Amniotic epithelial cell (primary cell): ENCODE data around the gene TSPAN33.

Experiments used
- DNase-seq: peaks from one replicate; pipeline ENCODE4 v3.0.0-alpha.2; 2010; ENCODE audit warnings: low read depth

TSPAN33 gene, protein sequence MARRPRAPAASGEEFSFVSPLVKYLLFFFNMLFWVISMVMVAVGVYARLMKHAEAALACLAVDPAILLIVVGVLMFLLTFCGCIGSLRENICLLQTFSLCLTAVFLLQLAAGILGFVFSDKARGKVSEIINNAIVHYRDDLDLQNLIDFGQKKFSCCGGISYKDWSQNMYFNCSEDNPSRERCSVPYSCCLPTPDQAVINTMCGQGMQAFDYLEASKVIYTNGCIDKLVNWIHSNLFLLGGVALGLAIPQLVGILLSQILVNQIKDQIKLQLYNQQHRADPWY

GRCh38 chr7:129144095-129144833 is at the start of gene TSPAN33:
Gene TSPAN33, plus strand, starts transcription at chr7:129144707. Its CDS starts 274 bp downstream, at chr7:129144981.
- DNase-seq: peak; percentile 56

GRCh38 chr7:129095258-129095657 is 49.2 kb upstream of the TSPAN33 start:
- no peak for DNase-seq

DNA sequence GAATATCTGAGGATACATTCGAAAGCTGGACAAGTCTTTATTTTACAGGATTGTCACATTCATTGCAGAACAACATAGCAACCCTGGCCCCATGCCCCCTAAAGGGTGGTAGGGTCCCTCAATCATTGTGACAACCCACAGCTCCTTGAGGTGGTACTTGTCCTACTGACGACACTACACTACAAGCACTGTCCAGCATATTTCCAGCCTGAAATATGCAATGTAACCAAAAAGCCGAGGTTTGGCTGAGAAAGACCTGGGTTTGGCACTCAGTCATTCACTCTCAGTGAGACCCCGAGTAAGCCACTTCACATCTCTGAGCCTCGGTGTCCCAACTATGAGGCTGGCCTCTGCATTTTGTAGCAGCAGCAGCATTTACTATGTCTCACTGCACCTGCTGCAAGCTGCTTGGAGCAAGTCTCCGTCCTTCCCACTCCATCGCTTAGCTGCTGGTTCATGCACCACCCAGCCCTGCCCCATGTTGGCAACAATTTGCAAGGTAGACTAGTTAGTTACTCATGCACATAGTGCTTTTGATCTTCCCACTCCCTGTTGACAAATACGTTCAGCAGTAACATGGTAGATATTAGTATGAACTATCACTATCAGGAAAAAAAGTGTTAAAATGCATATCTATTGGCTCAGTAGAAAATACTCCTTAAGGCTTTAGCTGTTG is 46.0 kb upstream of the TSPAN33 start:
- DNase-seq: no peak

DNA sequence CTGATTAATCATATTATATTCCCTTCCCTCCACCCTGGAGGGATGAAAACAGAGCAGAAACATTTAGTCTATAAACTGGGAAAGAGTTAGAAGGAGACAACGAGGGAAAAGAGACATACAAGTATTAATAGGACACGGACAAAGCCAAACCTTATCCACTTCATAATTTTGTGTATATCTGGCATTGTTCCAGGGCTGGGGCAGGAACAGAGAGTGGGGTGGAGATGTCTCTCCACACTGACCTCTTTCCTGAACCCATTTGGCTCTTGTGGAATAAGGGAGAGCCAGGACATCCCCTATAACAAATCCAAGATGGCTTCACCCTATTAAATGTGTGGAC is 43.7 kb upstream of the TSPAN33 start:
- no peak for DNase-seq

DNA sequence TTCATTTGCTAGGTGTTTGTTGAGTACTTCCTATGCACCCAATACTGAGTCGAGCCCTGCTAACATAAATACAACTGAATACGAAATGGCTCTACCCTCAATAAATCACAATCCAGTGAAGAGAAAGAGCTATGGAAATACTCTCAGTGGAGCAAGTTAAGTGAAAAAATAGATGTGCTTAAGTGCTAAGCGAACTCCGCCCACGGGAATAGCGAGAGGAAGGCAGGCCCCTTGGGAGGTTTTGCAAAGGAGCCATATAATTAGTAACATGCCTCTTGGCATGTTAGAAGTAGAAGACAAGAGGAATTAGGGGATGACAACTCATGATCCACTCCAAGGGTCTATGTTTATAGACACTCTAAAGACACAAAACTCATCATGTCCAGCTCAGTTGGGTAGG is 42.8 kb upstream of the TSPAN33 start:
- DNase-seq: no peak

DNA sequence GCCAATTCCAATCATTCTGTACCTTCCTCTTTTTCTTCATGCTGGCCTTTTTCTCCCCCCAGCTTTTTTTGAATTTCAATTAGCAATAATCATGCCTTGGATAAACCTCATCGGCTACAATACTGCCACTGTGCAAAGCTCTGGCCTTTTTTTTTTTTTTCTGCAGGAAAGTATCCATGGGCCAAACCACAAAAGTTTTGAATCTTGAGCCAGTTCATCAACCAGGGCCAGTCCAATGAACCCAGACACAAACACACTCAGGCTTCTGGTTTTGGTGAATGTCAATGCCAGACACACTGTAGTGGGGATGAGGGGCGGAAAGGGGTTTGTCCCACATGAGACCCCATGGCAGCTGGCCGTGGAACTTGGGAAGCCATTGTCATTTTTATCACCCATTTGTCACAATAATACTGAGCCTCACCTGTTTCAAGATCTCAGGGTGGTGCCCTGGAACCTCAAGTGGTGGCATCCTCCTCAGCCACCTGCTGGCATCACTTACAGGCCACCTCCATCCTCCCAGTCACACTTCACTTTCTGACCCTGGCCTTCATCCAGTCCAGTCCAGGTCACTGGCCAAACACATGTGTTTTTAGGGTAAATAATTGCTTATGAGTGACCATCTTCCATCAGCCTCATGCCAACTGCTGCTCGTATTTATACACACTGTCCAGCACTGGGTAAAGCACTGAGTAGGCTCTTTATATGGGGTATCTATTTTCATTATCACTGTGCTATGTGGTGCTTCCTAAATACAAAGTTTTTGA is 40.8 kb upstream of the TSPAN33 start:
- no peak for DNase-seq

GRCh38 chr7:129108581-129108980 is 35.9 kb upstream of the TSPAN33 start:
- peak; percentile 32 for DNase-seq

GRCh38 chr7:129110258-129110981 is 34.1 kb upstream of the TSPAN33 start:
- peak; percentile 32 for DNase-seq

DNA sequence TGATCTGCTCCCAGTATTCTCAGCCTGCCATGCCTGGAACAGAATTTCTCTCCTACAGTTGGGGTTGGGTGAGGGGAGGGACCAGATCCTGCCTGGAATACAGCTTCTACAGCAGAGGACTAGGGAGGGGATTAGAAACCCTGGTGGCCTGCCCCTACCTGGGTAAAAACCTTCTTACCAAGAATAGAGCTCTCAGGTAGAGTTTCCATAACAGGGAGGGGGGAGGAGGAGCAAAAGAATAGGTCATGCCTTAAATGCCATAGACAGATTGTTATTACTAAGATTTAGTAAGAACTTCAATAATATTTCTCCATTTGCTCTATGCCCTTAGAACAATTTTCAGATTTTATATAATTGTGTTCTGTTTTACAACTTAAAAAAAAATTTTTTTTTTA is 33.5 kb upstream of the TSPAN33 start:
- DNase-seq: no peak

- no peak for DNase-seq
Measured at GRCh38 chr7:129115676-129116075, 28.8 kb upstream of the TSPAN33 start.

GRCh38 chr7:129118182-129118581 is 26.3 kb upstream of the TSPAN33 start:
- no peak for DNase-seq

DNA sequence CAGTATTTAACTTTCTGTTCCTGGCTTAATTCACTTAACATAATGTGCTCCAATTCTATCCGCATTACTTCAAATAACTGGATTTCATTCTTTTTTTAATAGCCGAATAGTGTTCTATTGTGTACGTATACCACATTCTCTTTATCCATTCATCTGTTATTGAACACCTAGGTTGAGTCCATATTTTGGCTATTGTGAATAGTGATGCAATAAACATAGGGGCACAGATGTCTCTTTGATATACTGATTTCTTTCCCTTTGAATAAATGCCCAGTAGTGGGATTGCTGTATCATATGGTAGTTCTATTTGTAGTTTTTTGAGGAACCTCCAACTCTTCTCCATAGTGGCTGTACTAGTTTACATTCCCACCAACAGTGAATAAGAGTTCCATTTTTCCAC is 25.5 kb upstream of the TSPAN33 start:
- no peak for DNase-seq

DNA sequence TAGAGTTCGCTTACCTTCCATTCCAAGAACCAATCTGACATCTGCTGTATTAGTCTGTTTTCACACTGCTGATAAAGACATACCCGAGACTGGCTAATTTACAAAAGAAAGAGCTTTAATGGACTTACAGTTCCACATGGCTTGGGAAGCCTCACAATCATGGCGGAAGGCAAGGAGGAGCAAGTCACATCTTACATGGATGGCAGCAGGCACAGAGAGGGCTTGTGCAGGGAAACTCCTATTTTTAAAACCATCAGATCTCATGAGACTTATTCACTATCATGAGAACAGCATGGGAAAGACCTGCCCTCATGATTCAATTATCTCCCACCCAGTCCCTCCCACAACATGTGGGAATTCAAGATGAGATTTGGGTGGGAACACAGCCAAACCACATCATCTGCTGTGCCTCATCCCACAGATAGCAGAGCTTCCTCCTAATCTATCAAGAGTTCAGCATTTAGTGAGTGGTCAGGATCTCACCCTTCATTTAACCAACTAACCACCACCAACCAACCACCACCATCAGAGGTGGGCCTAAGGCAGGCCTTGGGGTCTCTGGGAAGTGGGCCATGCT is 22.9 kb upstream of the TSPAN33 start:
- DNase-seq: peak; percentile 58

DNA sequence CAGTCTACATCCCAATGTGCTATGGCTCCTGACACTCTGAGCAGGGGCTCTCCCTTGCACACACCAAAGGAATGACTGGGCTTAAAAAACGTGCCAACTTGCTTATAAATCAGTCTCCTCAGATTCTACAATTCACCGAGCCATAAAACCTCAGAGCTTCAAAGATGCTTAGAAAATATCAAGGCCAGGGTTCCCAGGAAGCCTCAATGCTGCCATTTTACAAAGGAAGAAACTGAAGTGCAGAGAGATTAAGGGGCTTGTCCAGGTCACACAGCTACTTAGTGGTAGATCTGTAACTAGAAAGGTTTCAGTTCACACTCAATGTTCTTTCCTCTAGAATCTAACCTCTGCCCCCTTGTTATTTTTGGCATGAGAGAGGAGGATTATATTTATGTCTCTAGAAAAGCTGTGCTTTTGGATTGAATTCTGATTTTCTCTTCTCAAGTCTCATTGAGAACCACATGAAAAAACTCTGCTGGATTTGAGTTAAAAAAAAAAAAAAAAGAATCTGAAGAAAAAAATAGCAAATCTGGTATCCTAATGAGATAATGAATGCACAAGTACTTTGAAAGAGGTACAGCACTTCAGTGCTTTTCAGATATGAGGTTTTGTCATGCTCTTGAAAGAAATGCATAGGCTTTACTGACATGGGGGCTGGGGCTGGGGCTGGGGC is 22.3 kb upstream of the TSPAN33 start:
- no peak for DNase-seq

GRCh38 chr7:129122751-129123509 is 21.6 kb upstream of the TSPAN33 start:
- DNase-seq: peak; percentile 64

- DNase-seq: no peak
Measured at GRCh38 chr7:129123510-129123857, 21.0 kb upstream of the TSPAN33 start.

DNA sequence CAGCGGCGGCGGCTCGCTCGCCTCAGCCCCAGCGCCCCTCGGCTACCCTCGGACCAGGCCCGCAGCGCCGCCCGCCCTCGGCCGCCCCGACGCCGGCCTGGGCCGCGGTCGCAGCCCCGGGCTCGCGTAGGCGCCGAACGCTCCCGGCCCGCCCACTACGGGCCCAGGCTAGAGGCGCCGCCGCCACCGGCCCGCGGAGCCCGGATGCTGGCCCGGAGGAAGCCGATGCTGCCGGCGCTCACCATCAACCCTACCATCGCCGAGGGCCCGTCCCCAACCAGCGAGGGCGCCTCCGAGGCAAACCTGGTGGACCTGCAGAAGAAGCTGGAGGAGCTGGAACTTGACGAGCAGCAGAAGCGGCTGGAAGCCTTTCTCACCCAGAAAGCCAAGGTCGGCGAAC is 18.2 kb upstream of the TSPAN33 start:
- DNase-seq: no peak

- DNase-seq: no peak
Measured at GRCh38 chr7:129127154-129127553, 17.4 kb upstream of the TSPAN33 start.

- no peak for DNase-seq
Measured at GRCh38 chr7:129127601-129128000, 16.9 kb upstream of the TSPAN33 start.

- no peak for DNase-seq
Measured at GRCh38 chr7:129134356-129134987, 10.0 kb upstream of the TSPAN33 start.
